HuH-7 (cell line): ENCODE results near the gene CHSY3.

Experiments
- DNase-seq: peaks from one replicate; pipeline ENCODE4 v3.0.0; 2011; ENCODE audit warnings: low spot score

CHSY3 gene

GRCh38 chr5:129945774-129946270, 41.6 kb downstream of the CHSY3 start:
- no peak for DNase-seq

GRCh38 chr5:129951039-129951438, 46.8 kb downstream of the CHSY3 start:
- no peak for DNase-seq

GRCh38 chr5:129958581-129958980, 54.3 kb downstream of the CHSY3 start:
- DNase-seq = no peak

- no peak for DNase-seq
Observed at GRCh38 chr5:129960831-129961230, 56.6 kb downstream of the CHSY3 start.

GRCh38 chr5:129962506-129962905, 58.2 kb downstream of the CHSY3 start:
- DNase-seq = no peak

- no peak for DNase-seq
Observed at GRCh38 chr5:129963359-129963758, 59.1 kb downstream of the CHSY3 start.

GRCh38 chr5:129966071-129966470, 61.8 kb downstream of the CHSY3 start:
- DNase-seq = no peak

- no peak for DNase-seq
Observed at GRCh38 chr5:129971714-129972113, 67.4 kb downstream of the CHSY3 start.

- no peak for DNase-seq
Observed at GRCh38 chr5:129972465-129973141, 68.3 kb downstream of the CHSY3 start.

GRCh38 chr5:129973716-129974426, 69.6 kb downstream of the CHSY3 start:
- no peak for DNase-seq

- no peak for DNase-seq
Observed at GRCh38 chr5:129977810-129978209, 73.5 kb downstream of the CHSY3 start.

GRCh38 chr5:129978270-129978669, 74.0 kb downstream of the CHSY3 start:
- no peak for DNase-seq

- DNase-seq = no peak
Observed at GRCh38 chr5:129988453-129988852, 84.2 kb downstream of the CHSY3 start.

GRCh38 chr5:129991780-129992179, 87.5 kb downstream of the CHSY3 start:
- DNase-seq = no peak

GRCh38 chr5:129996896-129997295, 92.6 kb downstream of the CHSY3 start:
- DNase-seq = no peak

GRCh38 chr5:130000460-130000859, 96.2 kb downstream of the CHSY3 start:
- no peak for DNase-seq

GRCh38 chr5:130002183-130002582, 97.9 kb downstream of the CHSY3 start:
- DNase-seq = no peak

GRCh38 chr5:130002876-130003275, 98.6 kb downstream of the CHSY3 start:
- no peak for DNase-seq

- no peak for DNase-seq
Observed at GRCh38 chr5:130011986-130012385, 107.7 kb downstream of the CHSY3 start.

GRCh38 chr5:130017173-130017572, 112.9 kb downstream of the CHSY3 start:
- DNase-seq = no peak

- no peak for DNase-seq
Observed at GRCh38 chr5:130018641-130019040, 114.4 kb downstream of the CHSY3 start.

GRCh38 chr5:130021000-130021399, 116.7 kb downstream of the CHSY3 start:
- no peak for DNase-seq

GRCh38 chr5:130021876-130022275, 117.6 kb downstream of the CHSY3 start:
- no peak for DNase-seq

- no peak for DNase-seq
Observed at GRCh38 chr5:130023604-130024003, 119.3 kb downstream of the CHSY3 start.
